Suprapubic skin (tissue), 4 donors: ENCODE results near the gene USP11. TPM values are rescaled to one million over a fixed set of nuclear protein-coding genes. Genes with fewer than 3 reads are reported as not detected.

Experiments used
- DNase-seq, 2 donors: peaks; one replicate each; pipeline ENCODE4 v3.0.0-alpha.2; 2019; ENCODE audit warnings: low spot score in 2 of 2
- H3K27ac ChIP-seq: fragments of 200-600 bp; sonication (generic); one replicate; pipeline ENCODE4 v1.5.1; 2019
- H3K27me3 ChIP-seq: fragments of 200-600 bp; sonication (generic); one replicate; pipeline ENCODE4 v1.5.1; 2019
- H3K36me3 ChIP-seq: fragments of 200-600 bp; sonication (generic); one replicate; pipeline ENCODE4 v1.5.1; 2019
- H3K4me1 ChIP-seq: fragments of 200-600 bp; sonication (generic); one replicate; pipeline ENCODE4 v1.5.1; 2019
- H3K4me3 ChIP-seq: fragments of 200-600 bp; sonication (generic); one replicate; pipeline ENCODE4 v1.5.1; 2019; ENCODE audit warnings: mild to moderate bottlenecking
- H3K9me3 ChIP-seq: fragments of 200-600 bp; sonication (generic); one replicate; pipeline ENCODE4 v1.5.1; 2019
- CTCF ChIP-seq, 2 donors: fragments of 200-600 bp in 1 of 2; fragments of 450-650 bp in 1 of 2; sonication (generic) in 1 of 2; IDR thresholded peaks; one replicate each; pipeline ENCODE4 v1.5.1; 2016 to 2019; ENCODE audit warnings: antibody characterized with exemption in 2 of 2, mild to moderate bottlenecking in 1 of 2, moderate library complexity in 1 of 2
- EP300 ChIP-seq: sonication (generic); formaldehyde crosslinking; IDR thresholded peaks from one replicate; pipeline ENCODE4 v1.6.1; 2017; ENCODE audit warnings: antibody characterized with exemption
- POLR2A ChIP-seq, 2 donors: fragments of 450-650 bp; IDR thresholded peaks; one replicate each; pipeline ENCODE4 v1.6.1; 2017; ENCODE audit warnings: antibody characterized with exemption in 2 of 2, mild to moderate bottlenecking in 2 of 2, moderate library complexity in 2 of 2
- POLR2AphosphoS5 ChIP-seq, 3 donors: sonication (generic); formaldehyde crosslinking; IDR thresholded peaks; one replicate each; pipeline ENCODE4 v1.6.1; 2017; ENCODE audit warnings: antibody characterized with exemption in 3 of 3
- WGBS: methylation state at CpG from one replicate; pipeline ENCODE4 v1.1.5; 2018; 5-methylcytosine and 5-hydroxymethylcytosine counted together
- total RNA-seq, 4 donors: library from RNA; depleted of rRNA; stranded (reverse); fragments of >200 nt; gene quantifications; one replicate each; pipeline ENCODE4 v1.1.0, GENCODE V29; 2016

USP11 gene
- total RNA-seq, 4 donors from 2014 or later, result 15.4 to 28.3 (median 20.9) TPM

- no peaks in the 10 kb centered on the region for H3K4me1 ChIP-seq
- TF ChIP-seq CTCF (IDR thresholded peaks at IDR 0.05) (no peak), POLR2A (IDR thresholded peaks at IDR 0.05) (no peak)
- WGBS, result 57% methylated on average over 5 of the region's 5 CpGs
- H3K9me3 ChIP-seq, result no peaks in the 10 kb centered on the region
- H3K4me3 ChIP-seq, result no peak overlapping the region
- H3K27ac ChIP-seq, result no peak overlapping the region
- no peaks in the 10 kb centered on the region for H3K27me3 ChIP-seq
- DNase-seq, result no peak
- H3K36me3 ChIP-seq, result no peaks in the 10 kb centered on the region
Measured at GRCh38 chrX:47293106-47293505, 60.3 kb downstream of the USP11 start.

- H3K27ac ChIP-seq, result no peak overlapping the region
- 65% methylated on average over 5 of the region's 5 CpGs for WGBS
- H3K27me3 ChIP-seq, result no peaks in the 10 kb centered on the region
- H3K4me1 ChIP-seq, result no peaks in the 10 kb centered on the region
- no peak for DNase-seq
- no peaks in the 10 kb centered on the region for H3K36me3 ChIP-seq
- H3K9me3 ChIP-seq, result no peaks in the 10 kb centered on the region
- H3K4me3 ChIP-seq, result no peak overlapping the region
- TF ChIP-seq POLR2AphosphoS5 (IDR thresholded peaks at IDR 0.05), result no peak
- TF ChIP-seq EP300, result no peak
- no peak for TF ChIP-seq CTCF (IDR thresholded peaks at IDR 0.05)
- TF ChIP-seq POLR2A (IDR thresholded peaks at IDR 0.05), result no peak
Measured at GRCh38 chrX:47296766-47297365, 64.1 kb downstream of the USP11 start.

GRCh38 chrX:47297874-47298273, 65.1 kb downstream of the USP11 start:
- H3K4me3 ChIP-seq, result no peak overlapping the region
- TF ChIP-seq POLR2AphosphoS5 (IDR thresholded peaks at IDR 0.05), result no peak
- TF ChIP-seq POLR2A (IDR thresholded peaks at IDR 0.05), result no peak
- TF ChIP-seq EP300, result no peak
- TF ChIP-seq CTCF (IDR thresholded peaks at IDR 0.05), result no peak
- H3K27me3 ChIP-seq, result no peaks in the 10 kb centered on the region
- H3K9me3 ChIP-seq, result no peaks in the 10 kb centered on the region
- no peaks in the 10 kb centered on the region for H3K4me1 ChIP-seq
- no peak overlapping the region for H3K27ac ChIP-seq
- WGBS, result 77% methylated on average over 5 of the region's 5 CpGs
- H3K36me3 ChIP-seq, result no peaks in the 10 kb centered on the region
- DNase-seq, result no peak

Other genes starting within 250 kb of the USP11 start
- gene RGN, start 154.6 kb upstream of the USP11 start, total RNA-seq, result 1 to 10 TPM in 2 of 4 donors, under 1 TPM in 1, not detected in 1; 0.29 to 1.8 (median 1.5) TPM
- gene NDUFB11, start 88.3 kb upstream of the USP11 start, total RNA-seq, result 10 to 100 TPM; 28.0 to 67.3 (median 51.7) TPM
- 10 to 100 TPM; 27.9 to 33.1 (median 30.2) TPM for gene RBM10, start 87.8 kb upstream of the USP11 start, total RNA-seq
- gene UBA1, start 39.2 kb upstream of the USP11 start, total RNA-seq, result 100 to 1,000 TPM; 146 to 186 (median 157) TPM
- gene CDK16, start 14.3 kb upstream of the USP11 start, total RNA-seq, result 10 to 100 TPM; 70.5 to 90.1 (median 88.0) TPM
- under 1 TPM in 2 of 4 donors, not detected in 2; 0.18 to 0.40 TPM for gene ZNF157, start 137.6 kb downstream of the USP11 start, total RNA-seq